Measurements from ENCODE around the gene DNAJC15. TPM values are rescaled to one million over a fixed set of nuclear protein-coding genes. Genes with fewer than 3 reads are reported as not detected.
A peak's percentile ranks its signal among the peaks of the same experiment; 100 is the strongest.

DNAJC15 gene
- total and polyA plus RNA-seq, 2 of the 4 experiments (the other 2 are of a cell fraction) = 7.0 to 22.0 TPM

- no peak overlapping the region for H2BK120ac ChIP-seq (ENCODE audit: low read depth, low read length)
- no peak overlapping the region for H3K18ac ChIP-seq (ENCODE audit: low read depth, low read length)
- no TSS peak for BruUV-seq (replicated peaks)
- no peak overlapping the region for H3K4me2 ChIP-seq (ENCODE audit: low read depth, low read length)
- H3K14ac ChIP-seq (replicated peaks; ENCODE audit: low read depth, low read length) = no peak overlapping the region
- TF ChIP-seq, protein P1, sequence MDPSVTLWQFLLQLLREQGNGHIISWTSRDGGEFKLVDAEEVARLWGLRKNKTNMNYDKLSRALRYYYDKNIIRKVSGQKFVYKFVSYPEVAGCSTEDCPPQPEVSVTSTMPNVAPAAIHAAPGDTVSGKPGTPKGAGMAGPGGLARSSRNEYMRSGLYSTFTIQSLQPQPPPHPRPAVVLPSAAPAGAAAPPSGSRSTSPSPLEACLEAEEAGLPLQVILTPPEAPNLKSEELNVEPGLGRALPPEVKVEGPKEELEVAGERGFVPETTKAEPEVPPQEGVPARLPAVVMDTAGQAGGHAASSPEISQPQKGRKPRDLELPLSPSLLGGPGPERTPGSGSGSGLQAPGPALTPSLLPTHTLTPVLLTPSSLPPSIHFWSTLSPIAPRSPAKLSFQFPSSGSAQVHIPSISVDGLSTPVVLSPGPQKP (IDR thresholded peaks at IDR 0.05; ENCODE audit: borderline replicate concordance, low read depth, low read length) = no peak
- TF ChIP-seq RAD21 (IDR thresholded peaks at IDR 0.05; ENCODE audit: low read length) (no peak), FOS (IDR thresholded peaks at IDR 0.05; ENCODE audit: low read depth, low read length) (no peak), MXI1 (IDR thresholded peaks at IDR 0.05; ENCODE audit: borderline replicate concordance, low read depth, low read length) (no peak)
- no peak overlapping the region for H4K8ac ChIP-seq (ENCODE audit: low read depth in 2 of 2, low read length in 2 of 2)
- H3K4me1 ChIP-seq (ENCODE audit: control insufficient read depth, insufficient read depth, low read length) = peaks cover 8% of the 10 kb centered on the region
- ChIA-PET CTCF (no interaction called here), POLR2A (ENCODE audit: unreplicated experiment) (no interaction called here)
- 100% methylated on average over 1 of the region's 5 CpGs; no CpG with 5 or more reads in 1 of the 2 experiments for WGBS, 2 experiments (ENCODE audit: extremely low coverage in 2 of 2, insufficient read length in 1 of 2)
- intact Hi-C loops (cut with micrococcal nuclease) (no loop called here), in situ Hi-C loops (cut with MboI; ENCODE audit: low sequenced_read_pairs) (no loop called here), dilution Hi-C loops (cut with HindIII; ENCODE audit: low sequenced_read_pairs, unreplicated experiment) (no loop called here)
- H2BK5ac ChIP-seq (ENCODE audit: low read depth, low read length, poor library complexity, severe bottlenecking) = no peak overlapping the region
- H2AFZ ChIP-seq (replicated peaks; ENCODE audit: low read length, poor library complexity) = no peak overlapping the region
- no peaks in the 10 kb centered on the region for H3K27me3 ChIP-seq (ENCODE audit: control insufficient read depth, insufficient read depth, low read length)
- H3K56ac ChIP-seq (ENCODE audit: extremely low read depth, insufficient read depth, low read length) = no peak overlapping the region
- H2AK9ac ChIP-seq (replicated peaks; ENCODE audit: low read depth, low read length, poor library complexity) = no peak overlapping the region
- no peak overlapping the region for H3K9ac ChIP-seq (ENCODE audit: low read depth, low read length)
- no peak overlapping the region for H3K4ac ChIP-seq (ENCODE audit: low read depth, low read length)
- H3K79me1 ChIP-seq (ENCODE audit: low read depth in 1 of 2, low read length in 2 of 2) = peaks cover 33 to 60% of the 10 kb centered on the region in 2 experiments
- H3K23ac ChIP-seq (ENCODE audit: low read depth, low read length) = 0 out of 2 replicates have a peak overlapping the region, but pooled peaks have one; percentile 12
- H4K91ac ChIP-seq (ENCODE audit: insufficient read depth, low read depth, low read length) = no peak overlapping the region
- no peak overlapping the region for H4K5ac ChIP-seq (ENCODE audit: low read depth, low read length)
- peaks cover 3% of the 10 kb centered on the region; the same call in 1 of the 2 replicates for H4K20me1 ChIP-seq (ENCODE audit: insufficient read depth, low read length)
- no peak overlapping the region for H2BK15ac ChIP-seq (ENCODE audit: low read depth, low read length)
- DNase-seq (no peak), ATAC-seq (ENCODE audit: low read depth) (no peak)
- H2BK20ac ChIP-seq (ENCODE audit: low read depth, low read length) = no peak overlapping the region
- no peak overlapping the region for H2AK5ac ChIP-seq (ENCODE audit: low read depth, low read length)
- H3K27ac ChIP-seq (ENCODE audit: insufficient read depth, low read length) = no peak overlapping the region
- H3K9me3 ChIP-seq (ENCODE audit: control insufficient read depth, insufficient read depth, low read length) = no peaks in the 10 kb centered on the region
- H3K36me3 ChIP-seq (ENCODE audit: control insufficient read depth, insufficient read depth, low read length) = peaks cover 3% of the 10 kb centered on the region
- H3K4me3 ChIP-seq (ENCODE audit: insufficient read depth, low read depth, low read length) = no peak overlapping the region
- H3K9me1 ChIP-seq (ENCODE audit: insufficient read depth, low read length) = peaks cover 12% of the 10 kb centered on the region
These were observed 38.3 kb downstream of the DNAJC15 start for GRCh38 chr13:43061496-43062280.
